Spleen (tissue), 7 donors: Measurements from ENCODE around the gene THBS4.

Experiments used
- POLR2A ChIP-seq, 3 donors: fragments of 450-650 bp; IDR thresholded peaks; one replicate each; pipeline ENCODE4 v1.5.1; 2017; ENCODE audit warnings: antibody characterized with exemption in 3 of 3, mild to moderate bottlenecking in 1 of 3
- POLR2AphosphoS5 ChIP-seq, 3 donors: sonication (generic); formaldehyde crosslinking; IDR thresholded peaks; one replicate each; pipeline ENCODE4 v1.5.1; 2017; ENCODE audit warnings: antibody characterized with exemption in 3 of 3
- TF ChIP-seq, protein P1 (sequence below), 11 experiments: fragments of 200-600 bp in 7 of 11; fragments of 450-650 bp in 4 of 11; sonication (generic) in 4 of 11; IDR thresholded peaks in 8 of 11; conservative IDR thresholded peaks in 3 of 11; 1 replicate in 7 of 11; 2 replicates in 4 of 11; pipeline versions ENCODE4 v1.4.0 to v1.8.0; 2016 to 2021; ENCODE audit warnings: antibody characterized with exemption in 11 of 11, inconsistent platforms in 4 of 11, mild to moderate bottlenecking in 1 of 11
- donor health status: DM: no; HTN: no; CAD: no; lungs with moderate emphysema.
- donor health status: DM: no; HTN: no; CAD: no.
- donor health status: DM: no; HTN: no; CAD: no.

DNA sequence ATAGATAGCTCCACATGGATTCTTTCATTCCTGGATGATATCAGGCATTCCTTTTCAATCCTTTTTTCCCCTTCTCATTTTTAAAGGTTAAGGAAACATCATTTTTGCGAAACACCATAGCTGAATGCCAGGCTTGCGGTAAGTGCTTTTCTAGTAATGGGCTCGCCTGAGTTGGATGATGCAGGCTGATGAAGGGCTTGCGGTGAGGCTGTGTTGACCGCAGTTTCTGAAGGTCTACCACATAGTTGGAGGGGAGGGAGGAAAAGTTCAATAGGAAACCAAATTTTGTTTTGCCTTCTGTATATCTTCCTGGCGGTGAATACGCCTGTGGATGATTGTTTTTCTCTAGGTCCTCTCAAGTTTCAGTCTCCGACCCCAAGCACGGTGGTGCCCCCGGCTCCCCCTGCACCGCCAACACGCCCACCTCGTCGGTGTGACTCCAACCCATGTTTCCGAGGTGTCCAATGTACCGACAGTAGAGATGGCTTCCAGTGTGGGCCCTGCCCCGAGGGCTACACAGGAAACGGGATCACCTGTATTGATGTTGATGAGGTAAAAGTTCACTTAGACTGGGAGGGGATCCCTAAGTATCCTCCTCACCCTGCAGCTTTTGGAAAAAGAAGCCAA lies 24.3 kb downstream of the THBS4 start:
- TF ChIP-seq, protein P1, sequence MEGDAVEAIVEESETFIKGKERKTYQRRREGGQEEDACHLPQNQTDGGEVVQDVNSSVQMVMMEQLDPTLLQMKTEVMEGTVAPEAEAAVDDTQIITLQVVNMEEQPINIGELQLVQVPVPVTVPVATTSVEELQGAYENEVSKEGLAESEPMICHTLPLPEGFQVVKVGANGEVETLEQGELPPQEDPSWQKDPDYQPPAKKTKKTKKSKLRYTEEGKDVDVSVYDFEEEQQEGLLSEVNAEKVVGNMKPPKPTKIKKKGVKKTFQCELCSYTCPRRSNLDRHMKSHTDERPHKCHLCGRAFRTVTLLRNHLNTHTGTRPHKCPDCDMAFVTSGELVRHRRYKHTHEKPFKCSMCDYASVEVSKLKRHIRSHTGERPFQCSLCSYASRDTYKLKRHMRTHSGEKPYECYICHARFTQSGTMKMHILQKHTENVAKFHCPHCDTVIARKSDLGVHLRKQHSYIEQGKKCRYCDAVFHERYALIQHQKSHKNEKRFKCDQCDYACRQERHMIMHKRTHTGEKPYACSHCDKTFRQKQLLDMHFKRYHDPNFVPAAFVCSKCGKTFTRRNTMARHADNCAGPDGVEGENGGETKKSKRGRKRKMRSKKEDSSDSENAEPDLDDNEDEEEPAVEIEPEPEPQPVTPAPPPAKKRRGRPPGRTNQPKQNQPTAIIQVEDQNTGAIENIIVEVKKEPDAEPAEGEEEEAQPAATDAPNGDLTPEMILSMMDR (IDR thresholded peaks at IDR 0.05 in 8 of 11, conservative IDR thresholded peaks at IDR 0.05 in 3 of 11) = no peak
- no peak for TF ChIP-seq POLR2A (IDR thresholded peaks at IDR 0.05)
- TF ChIP-seq POLR2AphosphoS5 (IDR thresholded peaks at IDR 0.05) = no peak
